ENCODE measurements around the gene CSF1.

- TF ChIP-seq CTCF (IDR thresholded peaks at IDR 0.05) = no peak
- TF ChIP-seq POLR2A (IDR thresholded peaks at IDR 0.05) = no peak
Measured at GRCh38 chr1:109908836-109909235, 1.8 kb upstream of the CSF1 start.
